ENCODE results near the gene CCS. TPM values are rescaled to one million over a fixed set of nuclear protein-coding genes. Genes with fewer than 3 reads are reported as not detected.

Gene CCS
- total and polyA plus RNA-seq, 9 of the 15 experiments (the other 6 are each of a cell fraction or from before 2014, with no cell fraction given) = 1.1 to 46.6 (median 26.8) TPM

DNA sequence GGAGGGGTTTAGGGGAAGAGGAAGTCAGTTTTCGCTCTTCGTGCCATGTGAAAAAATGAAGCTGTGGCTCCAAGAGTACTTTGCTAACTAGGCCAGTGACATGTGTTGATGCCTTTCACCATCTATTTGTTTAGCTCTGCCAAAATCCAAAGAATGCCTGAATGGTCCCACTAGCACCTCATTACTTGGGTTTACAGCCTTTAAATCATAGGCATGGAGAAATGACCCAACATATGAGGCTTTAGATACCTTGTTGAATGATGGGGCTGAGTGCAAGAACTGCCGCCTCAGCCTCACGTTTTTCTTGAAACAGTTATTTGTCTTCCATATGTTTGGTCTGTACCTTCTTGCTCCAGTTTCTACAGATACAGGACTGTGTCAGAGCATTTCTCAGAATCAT is 53.8 kb downstream of the CCS start (continued):
- TF ChIP-seq TAL1 (IDR thresholded peaks at IDR 0.05) (no peak), RFX1 (IDR thresholded peaks at IDR 0.05) (no peak), ZNF316 (IDR thresholded peaks at IDR 0.05) (no peak), STAT5A (IDR thresholded peaks at IDR 0.05; ENCODE audit: borderline replicate concordance, low read length) (no peak), NCOA4 (IDR thresholded peaks at IDR 0.05; ENCODE audit: partially characterized antibody) (no peak), MAFK (IDR thresholded peaks at IDR 0.05; ENCODE audit: low read length) (no peak), SIN3A (IDR thresholded peaks at IDR 0.05; ENCODE audit: borderline replicate concordance in 2 of 2, control insufficient read depth in 1 of 2, low read depth in 2 of 2, low read length in 2 of 2) (no peak)
- TF ChIP-seq, protein P1, sequence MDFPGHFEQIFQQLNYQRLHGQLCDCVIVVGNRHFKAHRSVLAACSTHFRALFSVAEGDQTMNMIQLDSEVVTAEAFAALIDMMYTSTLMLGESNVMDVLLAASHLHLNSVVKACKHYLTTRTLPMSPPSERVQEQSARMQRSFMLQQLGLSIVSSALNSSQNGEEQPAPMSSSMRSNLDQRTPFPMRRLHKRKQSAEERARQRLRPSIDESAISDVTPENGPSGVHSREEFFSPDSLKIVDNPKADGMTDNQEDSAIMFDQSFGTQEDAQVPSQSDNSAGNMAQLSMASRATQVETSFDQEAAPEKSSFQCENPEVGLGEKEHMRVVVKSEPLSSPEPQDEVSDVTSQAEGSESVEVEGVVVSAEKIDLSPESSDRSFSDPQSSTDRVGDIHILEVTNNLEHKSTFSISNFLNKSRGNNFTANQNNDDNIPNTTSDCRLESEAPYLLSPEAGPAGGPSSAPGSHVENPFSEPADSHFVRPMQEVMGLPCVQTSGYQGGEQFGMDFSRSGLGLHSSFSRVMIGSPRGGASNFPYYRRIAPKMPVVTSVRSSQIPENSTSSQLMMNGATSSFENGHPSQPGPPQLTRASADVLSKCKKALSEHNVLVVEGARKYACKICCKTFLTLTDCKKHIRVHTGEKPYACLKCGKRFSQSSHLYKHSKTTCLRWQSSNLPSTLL (IDR thresholded peaks at IDR 0.05) = no peak

DNA sequence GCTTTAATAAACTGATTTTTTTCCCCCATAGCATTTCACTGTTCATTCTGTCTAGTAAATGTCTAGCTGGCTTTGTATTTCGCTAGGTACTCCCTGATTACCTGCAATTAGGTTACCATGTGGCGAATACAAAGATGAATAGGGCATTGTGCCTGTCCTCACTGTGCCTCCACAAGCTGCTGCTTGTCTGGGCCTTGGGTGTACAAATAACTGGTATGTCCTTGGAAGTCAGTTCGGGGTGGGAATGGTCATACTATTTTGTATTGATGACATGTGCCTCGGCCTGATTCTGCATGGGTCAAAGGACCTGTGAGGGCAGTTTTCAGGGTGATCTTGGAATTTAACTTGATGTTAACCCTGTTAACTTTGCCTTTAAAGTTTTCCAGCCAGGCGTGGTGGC is 56.9 kb downstream of the CCS start:
- FAIRE-seq (no peak), ATAC-seq (no peak), DNase-seq (ENCODE audit: extremely low read depth in 1 of 4, low spot score in 3 of 4) (no peak)
- peaks cover 0 to 9% of the 10 kb centered on the region in 2 experiments; a peak in 2 of 5 replicates for H3K4me1 ChIP-seq (replicated peaks in 1 of 2; ENCODE audit: control insufficient read depth in 2 of 2, insufficient read depth in 2 of 2, low read length in 2 of 2)
- intact Hi-C loops (cut with micrococcal nuclease) (no loop called here), in situ Hi-C loops (cut with MboI) (no loop called here)
- WGBS (ENCODE audit: insufficient coverage, low coverage, missing lambda C conversion rate) = 96% methylated on average over 5 of the region's 5 CpGs
- H3K79me2 ChIP-seq (ENCODE audit: control insufficient read depth, insufficient read depth, low read length) = peaks cover 84% of the 10 kb centered on the region
- ChIA-PET CTCF (ENCODE audit: low intra/inter-chr PET ratio) (no interaction called here), POLR2A (interaction anchor here (1.1 to 26.4 kb wide), 6 partner anchors 10 to 166 kb away, joined by 3 to 387 read pairs (median 44); partner anchors contain the start of genes RBM14, RBM4 and RBM4B)
- H3K9me3 ChIP-seq (replicated peaks; ENCODE audit: control insufficient read depth, insufficient read depth, low read depth, low read length) = no peaks in the 10 kb centered on the region
- TF ChIP-seq, protein P2, sequence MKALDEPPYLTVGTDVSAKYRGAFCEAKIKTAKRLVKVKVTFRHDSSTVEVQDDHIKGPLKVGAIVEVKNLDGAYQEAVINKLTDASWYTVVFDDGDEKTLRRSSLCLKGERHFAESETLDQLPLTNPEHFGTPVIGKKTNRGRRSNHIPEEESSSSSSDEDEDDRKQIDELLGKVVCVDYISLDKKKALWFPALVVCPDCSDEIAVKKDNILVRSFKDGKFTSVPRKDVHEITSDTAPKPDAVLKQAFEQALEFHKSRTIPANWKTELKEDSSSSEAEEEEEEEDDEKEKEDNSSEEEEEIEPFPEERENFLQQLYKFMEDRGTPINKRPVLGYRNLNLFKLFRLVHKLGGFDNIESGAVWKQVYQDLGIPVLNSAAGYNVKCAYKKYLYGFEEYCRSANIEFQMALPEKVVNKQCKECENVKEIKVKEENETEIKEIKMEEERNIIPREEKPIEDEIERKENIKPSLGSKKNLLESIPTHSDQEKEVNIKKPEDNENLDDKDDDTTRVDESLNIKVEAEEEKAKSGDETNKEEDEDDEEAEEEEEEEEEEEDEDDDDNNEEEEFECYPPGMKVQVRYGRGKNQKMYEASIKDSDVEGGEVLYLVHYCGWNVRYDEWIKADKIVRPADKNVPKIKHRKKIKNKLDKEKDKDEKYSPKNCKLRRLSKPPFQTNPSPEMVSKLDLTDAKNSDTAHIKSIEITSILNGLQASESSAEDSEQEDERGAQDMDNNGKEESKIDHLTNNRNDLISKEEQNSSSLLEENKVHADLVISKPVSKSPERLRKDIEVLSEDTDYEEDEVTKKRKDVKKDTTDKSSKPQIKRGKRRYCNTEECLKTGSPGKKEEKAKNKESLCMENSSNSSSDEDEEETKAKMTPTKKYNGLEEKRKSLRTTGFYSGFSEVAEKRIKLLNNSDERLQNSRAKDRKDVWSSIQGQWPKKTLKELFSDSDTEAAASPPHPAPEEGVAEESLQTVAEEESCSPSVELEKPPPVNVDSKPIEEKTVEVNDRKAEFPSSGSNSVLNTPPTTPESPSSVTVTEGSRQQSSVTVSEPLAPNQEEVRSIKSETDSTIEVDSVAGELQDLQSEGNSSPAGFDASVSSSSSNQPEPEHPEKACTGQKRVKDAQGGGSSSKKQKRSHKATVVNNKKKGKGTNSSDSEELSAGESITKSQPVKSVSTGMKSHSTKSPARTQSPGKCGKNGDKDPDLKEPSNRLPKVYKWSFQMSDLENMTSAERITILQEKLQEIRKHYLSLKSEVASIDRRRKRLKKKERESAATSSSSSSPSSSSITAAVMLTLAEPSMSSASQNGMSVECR (CRISPR knock-in tag; IDR thresholded peaks at IDR 0.05) = no peak
- TF ChIP-seq NCOA2 (IDR thresholded peaks at IDR 0.05; ENCODE audit: partially characterized antibody in 2 of 2) (no peak), SOX6 (IDR thresholded peaks at IDR 0.05) (no peak)
- no peak overlapping the region for H3K4me2 ChIP-seq (ENCODE audit: insufficient read depth, low read length)
- H3K36me3 ChIP-seq (ENCODE audit: control insufficient read depth, insufficient read depth, low read length) = peaks cover 66% of the 10 kb centered on the region
- H3K4me3 ChIP-seq = no peak overlapping the region
- no peaks in the 10 kb centered on the region for H3K27me3 ChIP-seq (ENCODE audit: control insufficient read depth in 2 of 2, insufficient read depth in 2 of 2, low read length in 2 of 2)
- no peak overlapping the region for H3K27ac ChIP-seq (ENCODE audit: extremely low read depth, low read depth, low read length)
- no peaks in the 10 kb centered on the region for H3K9me1 ChIP-seq (ENCODE audit: control insufficient read depth, insufficient read depth, low read length)
- no TSS peak for BruUV-seq (replicated peaks)
- no peak overlapping the region for H2AFZ ChIP-seq (ENCODE audit: low read depth, low read length)
- H4K20me1 ChIP-seq (replicated peaks; ENCODE audit: control insufficient read depth, insufficient read depth, low read length) = peaks cover 24% of the 10 kb centered on the region
- H3K9ac ChIP-seq (ENCODE audit: insufficient read depth in 1 of 2, low read depth in 2 of 2, low read length in 2 of 2) = no peak overlapping the region
